HG03108 (cell line): ENCODE measurements around the gene LARP4.
"Not testable (repeated sequence)": the region's sequence is repeated elsewhere in the genome, so short reads cannot be mapped to it uniquely, and the experiment has no call there.

Source experiments
- ATAC-seq: cut with Tn5 transposase; IDR thresholded peaks from one replicate; pipeline ENCODE4 v1.9.1; 2021; ENCODE audit warnings: moderate library complexity; ENCODE audit not compliant: unreplicated experiment

LARP4 gene

GRCh38 chr12:50477241-50477832, 76.7 kb downstream of the LARP4 start:
- ATAC-seq = no peak

- ATAC-seq = no peak
Measured at GRCh38 chr12:50482571-50482970, 81.9 kb downstream of the LARP4 start.

GRCh38 chr12:50483488-50483887, 82.8 kb downstream of the LARP4 start:
- ATAC-seq = no peak

GRCh38 chr12:50488801-50489200, 88.1 kb downstream of the LARP4 start:
- ATAC-seq = no peak

- ATAC-seq = not testable (repeated sequence)
Measured at GRCh38 chr12:50498119-50498518, 97.4 kb downstream of the LARP4 start.

- peak; percentile 68 for ATAC-seq
Measured at GRCh38 chr12:50504798-50505674, 104.4 kb downstream of the LARP4 start, which contains the start of gene DIP2B. DIP2B (plus strand) TSS chr12:50504985; CDS start chr12:50505141, 156 bp downstream.

GRCh38 chr12:50505675-50506530, 105.2 kb downstream of the LARP4 start:
- no peak for ATAC-seq

- no peak for ATAC-seq
Measured at GRCh38 chr12:50506753-50507473, 106.2 kb downstream of the LARP4 start.

GRCh38 chr12:50507474-50507838, 106.8 kb downstream of the LARP4 start:
- ATAC-seq = no peak

- ATAC-seq = no peak
Measured at GRCh38 chr12:50507930-50508329, 107.2 kb downstream of the LARP4 start.

GRCh38 chr12:50508414-50508813, 107.7 kb downstream of the LARP4 start:
- no peak for ATAC-seq

GRCh38 chr12:50508970-50509663, 108.4 kb downstream of the LARP4 start:
- ATAC-seq = no peak

- ATAC-seq = peak; percentile 39
Measured at GRCh38 chr12:50514526-50515276, 114.0 kb downstream of the LARP4 start.

GRCh38 chr12:50515587-50515986, 114.9 kb downstream of the LARP4 start:
- no peak for ATAC-seq

GRCh38 chr12:50517421-50518048, 116.8 kb downstream of the LARP4 start:
- peak; percentile 61 for ATAC-seq

- no peak for ATAC-seq
Measured at GRCh38 chr12:50518090-50518489, 117.4 kb downstream of the LARP4 start.

GRCh38 chr12:50519353-50519752, 118.7 kb downstream of the LARP4 start:
- ATAC-seq = no peak

GRCh38 chr12:50520416-50521207, 119.9 kb downstream of the LARP4 start:
- no peak for ATAC-seq
